Measurements from ENCODE around the gene SPP1. TPM values are rescaled to one million over a fixed set of nuclear protein-coding genes. Genes with fewer than 3 reads are reported as not detected.
A peak's percentile ranks its signal among the peaks of the same experiment; 100 is the strongest.

The SPP1 gene
- total RNA-seq, 2 donors from 2014 or later = not detected

DNA sequence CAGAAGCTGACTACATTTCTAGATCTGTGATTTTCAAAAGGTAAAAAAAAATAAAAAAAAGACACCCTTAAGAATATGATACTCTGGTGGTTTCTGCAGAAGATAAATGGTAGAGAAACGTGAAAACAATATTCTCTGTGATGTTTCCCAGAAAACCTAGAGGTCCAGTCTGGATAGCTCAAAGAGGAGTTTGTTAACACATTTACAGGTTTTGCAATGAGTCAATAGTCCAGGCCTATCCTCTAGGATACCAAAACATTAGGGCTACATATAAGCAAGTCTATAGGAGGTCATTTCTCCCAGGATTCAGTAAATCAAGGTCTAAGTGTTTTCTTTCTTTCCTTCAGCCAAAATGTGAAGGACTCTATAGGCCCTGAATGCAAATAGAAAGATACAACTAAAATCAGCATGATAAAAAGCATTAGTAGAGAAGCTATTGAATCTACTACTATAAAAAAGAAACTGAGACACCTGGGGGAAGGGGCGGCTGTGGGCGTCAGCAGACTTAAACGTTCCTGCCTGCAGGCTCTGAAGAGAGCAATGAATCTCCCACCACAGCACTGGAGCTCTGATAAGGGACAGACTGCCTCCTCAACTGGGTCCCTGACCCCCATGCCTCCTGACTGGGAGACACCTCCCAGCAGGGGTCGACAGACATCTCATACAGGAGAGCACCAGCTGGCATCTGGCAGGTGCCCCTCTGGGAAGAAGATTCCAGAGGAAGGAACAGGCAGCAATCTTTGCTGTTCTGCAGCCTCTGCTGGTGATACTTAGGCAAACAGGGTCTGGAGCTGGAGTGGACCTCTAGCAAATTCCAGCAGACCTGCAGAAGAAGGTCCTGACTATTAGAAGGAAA, 33.7 kb upstream of the SPP1 start:
- ATAC-seq (no peak), DNase-seq (ENCODE audit: low spot score) (no peak)
- Mint-ChIP-seq H3K27ac (no peak overlapping the region), H3K4me3 (no peak overlapping the region), H3K36me3 (no peaks in the 10 kb centered on the region), H3K27me3 (peaks cover 2 to 33% of the 10 kb centered on the region in 2 donors), H3K4me1 (ENCODE audit: low read depth in 2 of 2) (no peaks in the 10 kb centered on the region), H3K9me3 (no peaks in the 10 kb centered on the region)

DNA sequence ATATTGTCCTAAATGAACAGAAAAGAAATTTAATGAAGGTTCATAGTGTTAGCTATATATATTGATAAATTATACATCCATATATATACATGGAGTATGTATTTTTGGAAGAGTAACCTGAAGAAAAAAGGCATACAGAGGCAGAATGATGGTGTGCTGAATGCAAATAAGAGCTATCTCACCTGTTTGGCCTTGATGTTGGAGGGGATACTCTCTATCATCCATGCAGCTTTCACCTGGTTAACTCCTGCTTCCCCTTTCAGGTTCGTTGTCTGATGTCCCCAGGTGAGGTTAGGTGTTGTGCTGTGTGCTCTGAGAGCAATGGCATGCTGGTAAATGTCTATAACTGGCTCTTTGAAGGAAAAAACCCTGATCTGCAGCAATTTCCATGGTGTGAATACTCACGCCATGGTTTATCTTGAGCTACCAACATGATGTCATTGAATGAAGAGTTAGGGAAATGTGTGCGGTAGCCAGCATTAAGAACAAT, 31.8 kb upstream of the SPP1 start:
- H3K27ac Mint-ChIP-seq = no peak overlapping the region
- DNase-seq (ENCODE audit: low spot score) = no peak
- H3K4me3 Mint-ChIP-seq = no peak overlapping the region
- peaks cover 5 to 39% of the 10 kb centered on the region in 2 donors for H3K27me3 Mint-ChIP-seq
- H3K4me1 Mint-ChIP-seq (ENCODE audit: low read depth in 2 of 2) = no peaks in the 10 kb centered on the region
- H3K9me3 Mint-ChIP-seq = no peaks in the 10 kb centered on the region
- ATAC-seq = no peak
- no peaks in the 10 kb centered on the region for H3K36me3 Mint-ChIP-seq

GRCh38 chr4:87944967-87945366, 30.5 kb upstream of the SPP1 start:
- ATAC-seq (no peak), DNase-seq (ENCODE audit: low spot score) (no peak)
- no peaks in the 10 kb centered on the region for H3K9me3 Mint-ChIP-seq
- peaks cover 5 to 42% of the 10 kb centered on the region in 2 donors for H3K27me3 Mint-ChIP-seq
- no peaks in the 10 kb centered on the region for H3K4me1 Mint-ChIP-seq (ENCODE audit: low read depth in 2 of 2)
- no peaks in the 10 kb centered on the region for H3K36me3 Mint-ChIP-seq
- H3K27ac Mint-ChIP-seq = no peak overlapping the region
- H3K4me3 Mint-ChIP-seq = no peak overlapping the region

GRCh38 chr4:87946766-87947165, 28.7 kb upstream of the SPP1 start:
- peak in 1 of 2 donors; percentile 56 for ATAC-seq
- H3K4me3 Mint-ChIP-seq = no peak overlapping the region
- no peaks in the 10 kb centered on the region for H3K4me1 Mint-ChIP-seq (ENCODE audit: low read depth in 2 of 2)
- no peak for DNase-seq (ENCODE audit: low spot score)
- peaks cover 8 to 42% of the 10 kb centered on the region in 2 donors for H3K27me3 Mint-ChIP-seq
- no peak overlapping the region for H3K27ac Mint-ChIP-seq
- H3K36me3 Mint-ChIP-seq = no peaks in the 10 kb centered on the region
- no peaks in the 10 kb centered on the region for H3K9me3 Mint-ChIP-seq

GRCh38 chr4:87947381-87948160, 27.9 kb upstream of the SPP1 start:
- ATAC-seq = no peak
- Mint-ChIP-seq H3K27me3 (peaks cover 10 to 38% of the 10 kb centered on the region in 2 donors), H3K4me3 (no peak overlapping the region), H3K4me1 (ENCODE audit: low read depth in 2 of 2) (no peaks in the 10 kb centered on the region), H3K36me3 (no peaks in the 10 kb centered on the region), H3K9me3 (no peaks in the 10 kb centered on the region), H3K27ac (no peak overlapping the region)
- no peak for DNase-seq (ENCODE audit: low spot score)

DNA sequence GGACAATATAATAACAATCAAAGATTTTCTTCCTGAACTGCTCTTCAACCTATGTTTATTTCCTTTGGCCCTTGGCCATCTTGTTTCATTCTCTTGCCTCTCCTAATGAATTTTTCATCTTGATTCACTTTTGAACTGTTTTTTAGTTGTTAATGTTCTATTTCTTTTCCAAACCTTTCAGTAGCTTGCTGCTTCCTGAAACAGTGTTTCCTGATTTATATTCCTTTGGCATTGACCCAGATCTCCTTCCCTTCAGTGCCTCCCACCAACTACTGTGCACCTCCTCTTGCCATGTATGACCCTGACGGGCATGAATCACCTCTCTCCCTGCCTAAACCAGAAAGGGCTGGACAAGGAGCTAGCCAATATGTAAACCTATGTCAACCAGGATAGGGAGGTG, 25.6 kb upstream of the SPP1 start:
- DNase-seq (ENCODE audit: low spot score) = no peak
- H3K36me3 Mint-ChIP-seq = no peaks in the 10 kb centered on the region
- no peaks in the 10 kb centered on the region for H3K9me3 Mint-ChIP-seq
- H3K4me3 Mint-ChIP-seq = no peak overlapping the region
- H3K4me1 Mint-ChIP-seq (ENCODE audit: low read depth in 2 of 2) = no peaks in the 10 kb centered on the region
- no peak overlapping the region for H3K27ac Mint-ChIP-seq
- no peak for ATAC-seq
- peaks cover 8 to 21% of the 10 kb centered on the region in 2 donors for H3K27me3 Mint-ChIP-seq

DNA sequence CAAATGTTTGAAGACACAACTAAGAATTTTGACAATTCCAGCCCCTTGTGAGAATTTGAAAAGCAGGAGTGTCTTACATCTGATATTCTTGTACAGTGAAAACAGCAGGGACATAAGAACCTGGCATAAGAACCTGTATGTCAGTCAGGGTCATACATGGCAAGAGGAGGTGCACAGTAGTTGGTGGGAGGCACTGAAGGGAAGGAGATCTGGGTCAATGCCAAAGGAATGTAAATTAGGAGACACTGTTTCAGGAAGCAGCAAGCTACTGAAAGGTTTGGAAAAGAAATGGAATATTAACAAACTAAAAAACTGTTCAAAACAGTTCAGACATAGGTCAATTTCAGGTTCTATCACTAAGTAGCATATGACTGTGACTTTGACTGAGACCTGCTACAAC, 25.0 kb upstream of the SPP1 start:
- Mint-ChIP-seq H3K36me3 (no peaks in the 10 kb centered on the region), H3K9me3 (no peaks in the 10 kb centered on the region), H3K27me3 (peaks cover 8 to 17% of the 10 kb centered on the region in 2 donors), H3K4me3 (no peak overlapping the region), H3K4me1 (ENCODE audit: low read depth in 2 of 2) (no peaks in the 10 kb centered on the region), H3K27ac (no peak overlapping the region)
- ATAC-seq = no peak
- DNase-seq (ENCODE audit: low spot score) = no peak

- no peak for DNase-seq (ENCODE audit: low spot score)
- Mint-ChIP-seq H3K9me3 (no peaks in the 10 kb centered on the region), H3K4me3 (no peak overlapping the region), H3K27me3 (peaks cover 8 to 17% of the 10 kb centered on the region in 2 donors), H3K4me1 (ENCODE audit: low read depth in 2 of 2) (no peaks in the 10 kb centered on the region), H3K27ac (no peak overlapping the region), H3K36me3 (no peaks in the 10 kb centered on the region)
- no peak for ATAC-seq
Measured at GRCh38 chr4:87950936-87951511, 24.5 kb upstream of the SPP1 start.

DNA sequence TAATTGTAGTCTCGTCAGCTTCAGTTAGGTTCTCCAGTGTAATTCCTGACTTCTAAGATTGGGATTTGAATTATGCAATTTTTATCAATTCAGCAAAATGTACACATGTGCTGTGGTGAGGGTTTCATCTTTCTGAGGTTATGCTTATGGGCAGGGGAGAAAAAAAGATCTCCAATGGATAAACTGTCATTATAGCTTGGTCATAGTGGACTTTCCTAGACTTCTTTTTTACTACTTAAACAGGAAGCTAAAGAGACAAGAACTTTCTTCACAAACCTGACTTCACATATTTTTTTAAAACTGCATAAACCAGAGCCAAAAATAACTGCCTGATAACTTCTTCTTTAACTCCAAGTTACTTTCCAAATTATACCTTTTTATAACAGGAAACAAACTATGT, 21.7 kb upstream of the SPP1 start:
- DNase-seq (ENCODE audit: low spot score) (no peak), ATAC-seq (no peak)
- no peak overlapping the region for H3K27ac Mint-ChIP-seq
- no peaks in the 10 kb centered on the region for H3K4me1 Mint-ChIP-seq (ENCODE audit: low read depth in 2 of 2)
- H3K36me3 Mint-ChIP-seq = no peaks in the 10 kb centered on the region
- no peak overlapping the region for H3K4me3 Mint-ChIP-seq
- peaks cover 5 to 10% of the 10 kb centered on the region in 2 donors for H3K27me3 Mint-ChIP-seq
- no peaks in the 10 kb centered on the region for H3K9me3 Mint-ChIP-seq

DNA sequence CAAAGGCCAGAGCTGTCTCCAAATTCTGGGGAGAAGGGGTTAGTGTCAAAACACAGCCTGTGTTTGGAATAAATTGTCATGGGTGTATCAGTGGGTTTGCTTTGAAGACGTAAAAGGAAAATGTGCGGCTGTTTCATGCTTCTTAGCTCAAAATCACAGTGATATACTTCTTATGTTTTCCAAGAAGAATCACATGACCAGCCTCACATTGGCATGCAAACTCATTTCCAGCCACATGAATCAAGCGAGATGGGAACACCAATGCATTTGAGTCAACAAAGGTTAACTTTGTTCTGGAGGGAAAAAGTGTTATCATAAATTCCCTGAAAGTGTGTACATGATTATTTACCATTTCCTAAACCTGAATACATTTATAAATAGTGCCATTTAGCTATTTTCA, 19.0 kb upstream of the SPP1 start:
- Mint-ChIP-seq H3K36me3 (no peaks in the 10 kb centered on the region), H3K27ac (no peak overlapping the region), H3K27me3 (peaks cover 0 to 2% of the 10 kb centered on the region in 2 donors), H3K4me3 (no peak overlapping the region), H3K4me1 (ENCODE audit: low read depth in 2 of 2) (no peaks in the 10 kb centered on the region), H3K9me3 (no peaks in the 10 kb centered on the region)
- ATAC-seq (no peak), DNase-seq (ENCODE audit: low spot score) (no peak)

- Mint-ChIP-seq H3K27me3 (no peaks in the 10 kb centered on the region), H3K4me3 (no peak overlapping the region), H3K4me1 (ENCODE audit: low read depth in 2 of 2) (no peaks in the 10 kb centered on the region), H3K9me3 (no peaks in the 10 kb centered on the region), H3K27ac (no peak overlapping the region), H3K36me3 (no peaks in the 10 kb centered on the region)
- DNase-seq (ENCODE audit: low spot score) (no peak), ATAC-seq (no peak)
Measured at GRCh38 chr4:87957061-87957460, 18.5 kb upstream of the SPP1 start.

DNA sequence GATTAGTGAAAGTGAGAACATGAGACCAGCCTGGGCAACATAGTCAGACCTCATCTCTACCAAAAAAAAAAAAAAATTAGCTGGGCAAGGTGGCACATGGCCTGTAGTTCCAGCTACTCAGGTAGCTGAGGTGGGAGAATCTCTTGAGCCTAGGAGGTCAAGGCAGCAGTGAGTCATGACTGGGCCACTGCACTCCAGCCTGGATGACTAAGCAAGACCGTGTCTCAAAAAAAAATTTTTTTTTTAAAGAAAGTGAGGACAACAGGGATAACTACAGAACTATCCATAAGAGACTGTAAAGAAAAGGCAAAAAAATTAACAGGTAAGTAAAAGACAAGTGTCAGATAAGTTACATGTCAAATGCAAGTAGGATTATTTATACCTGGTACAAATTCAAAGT, 13.5 kb upstream of the SPP1 start:
- Mint-ChIP-seq H3K4me1 (ENCODE audit: low read depth in 2 of 2) (no peaks in the 10 kb centered on the region), H3K4me3 (no peak overlapping the region), H3K27me3 (no peaks in the 10 kb centered on the region), H3K36me3 (no peaks in the 10 kb centered on the region), H3K27ac (no peak overlapping the region), H3K9me3 (no peaks in the 10 kb centered on the region)
- DNase-seq (ENCODE audit: low spot score) (no peak), ATAC-seq (no peak)

GRCh38 chr4:87962398-87963146, 12.9 kb upstream of the SPP1 start:
- no peak overlapping the region for H3K4me3 Mint-ChIP-seq
- ATAC-seq (no peak), DNase-seq (ENCODE audit: low spot score) (no peak)
- H3K27ac Mint-ChIP-seq = no peak overlapping the region
- H3K9me3 Mint-ChIP-seq = no peaks in the 10 kb centered on the region
- H3K36me3 Mint-ChIP-seq = no peaks in the 10 kb centered on the region
- no peaks in the 10 kb centered on the region for H3K4me1 Mint-ChIP-seq (ENCODE audit: low read depth in 2 of 2)
- no peaks in the 10 kb centered on the region for H3K27me3 Mint-ChIP-seq
